Prostate gland (tissue), 2 donors: ENCODE data around the gene CD46. TPM values are rescaled to one million over a fixed set of nuclear protein-coding genes. Genes with fewer than 3 reads are reported as not detected.

Experiments
- DNase-seq: peaks from one replicate; pipeline ENCODE4 v3.0.0-alpha.2; 2019; ENCODE audit warnings: low spot score
- H3K27ac ChIP-seq, 2 donors: fragments of 200-600 bp; sonication (generic); 2 replicates each; pipeline ENCODE4 v1.5.1; 2017 to 2019
- H3K27me3 ChIP-seq: fragments of 200-600 bp; sonication (generic); replicated peaks from 2 replicates; pipeline ENCODE4 v1.5.1; 2019; ENCODE audit not compliant: insufficient read depth
- H3K36me3 ChIP-seq, 2 donors: fragments of 200-600 bp; sonication (generic); 1 replicate in 1 of 2; 2 replicates in 1 of 2; pipeline versions ENCODE4 v1.5.1 to v1.8.1; 2017 to 2019
- H3K4me1 ChIP-seq: fragments of 200-600 bp; sonication (generic); replicated peaks from 2 replicates; pipeline ENCODE4 v1.5.1; 2019
- H3K4me3 ChIP-seq, 2 donors: fragments of 200-600 bp; sonication (generic); 2 replicates each; pipeline ENCODE4 v1.5.1; 2017 to 2019
- H3K9me3 ChIP-seq: fragments of 200-600 bp; sonication (generic); 2 replicates; pipeline ENCODE4 v1.5.1; 2017
- CTCF ChIP-seq, 4 experiments: fragments of 200-600 bp in 2 of 4; fragments of 450-650 bp in 2 of 4; sonication (generic) in 2 of 4; IDR thresholded peaks; 1 replicate in 3 of 4; 2 replicates in 1 of 4; pipeline ENCODE4 v1.5.1; 2016 to 2019; ENCODE audit warnings: antibody characterized with exemption in 4 of 4, mild to moderate bottlenecking in 2 of 4, moderate library complexity in 2 of 4
- POLR2A ChIP-seq: fragments of 450-650 bp; IDR thresholded peaks from one replicate; pipeline ENCODE4 v1.6.1; 2016; ENCODE audit warnings: antibody characterized with exemption, mild to moderate bottlenecking
- POLR2AphosphoS5 ChIP-seq: sonication (generic); formaldehyde crosslinking; IDR thresholded peaks from one replicate; pipeline ENCODE4 v1.6.1; 2017; ENCODE audit warnings: antibody characterized with exemption
- WGBS: methylation state at CpG from one replicate; pipeline ENCODE4 v1.1.5; 2018; 5-methylcytosine and 5-hydroxymethylcytosine counted together
- intact Hi-C: fragments of 100-400 bp; cut with DNase I; formaldehyde crosslinking; loops from one replicate; pipeline ENCODE4 v1.14.2; 2022
- total RNA-seq, 2 donors: library from RNA; depleted of rRNA; stranded (reverse); fragments of >200 nt; gene quantifications; one replicate each; pipeline ENCODE4 v1.1.0, GENCODE V29; 2016

The CD46 gene
- total RNA-seq, 2 donors from 2014 or later: 173 to 327 TPM

GRCh38 chr1:207754011-207754410 is 2.2 kb downstream of the CD46 start:
- H3K36me3 ChIP-seq: no peaks in the 10 kb centered on the region

GRCh38 chr1:207754974-207755700 is 3.3 kb downstream of the CD46 start:
- Histone ChIP-seq H3K27me3 (no peaks in the 10 kb centered on the region), H3K4me1 (peaks cover 3% of the 10 kb centered on the region), H3K4me3 (peak overlapping the region in 1 of 2 donors; percentile 95), H3K36me3 (no peaks in the 10 kb centered on the region), H3K9me3 (no peaks in the 10 kb centered on the region), H3K27ac (peak overlapping the region; percentile 95 to 97)
- TF ChIP-seq POLR2A (no peak), POLR2AphosphoS5 (peak; percentile 44), CTCF (IDR thresholded peaks at IDR 0.05) (no peak)
- intact Hi-C loops: loop anchor here (5.0 kb wide), 2 partner anchors 37 to 132 kb away; no protein-coding TSS in a partner anchor
- WGBS: 48% methylated on average over 7 of the region's 7 CpGs
- DNase-seq: no peak

More at GRCh38 chr1:207754011-207754410, 2.2 kb downstream of the CD46 start:
- intact Hi-C loops: loop anchor here (5.0 kb wide), 2 partner anchors 38 to 133 kb away; no protein-coding TSS in a partner anchor
- no peaks in the 10 kb centered on the region for H3K27me3 ChIP-seq
- TF ChIP-seq CTCF (IDR thresholded peaks at IDR 0.05) (no peak), POLR2AphosphoS5 (no peak), POLR2A (no peak)
- 36% methylated on average over 4 of the region's 4 CpGs for WGBS
- peak overlapping the region; percentile 73 to 95 for H3K4me3 ChIP-seq
- peaks cover 3% of the 10 kb centered on the region for H3K4me1 ChIP-seq
- peak overlapping the region; percentile 95 to 97 for H3K27ac ChIP-seq
- no peak for DNase-seq
- H3K9me3 ChIP-seq: no peaks in the 10 kb centered on the region

GRCh38 chr1:207755846-207756693 is 4.2 kb downstream of the CD46 start:
- Histone ChIP-seq H3K4me1 (peaks cover 3% of the 10 kb centered on the region), H3K27me3 (no peaks in the 10 kb centered on the region), H3K27ac (peak overlapping the region; percentile 37 to 95), H3K9me3 (no peaks in the 10 kb centered on the region), H3K36me3 (no peaks in the 10 kb centered on the region), H3K4me3 (no peak overlapping the region)
- TF ChIP-seq POLR2AphosphoS5 (no peak), POLR2A (no peak), CTCF (IDR thresholded peaks at IDR 0.05) (no peak)
- intact Hi-C loops: no loop called here
- no peak for DNase-seq
- WGBS: 26% methylated on average over 2 of the region's 2 CpGs

- Histone ChIP-seq H3K4me3 (no peak overlapping the region), H3K4me1 (no peaks in the 10 kb centered on the region), H3K27me3 (no peaks in the 10 kb centered on the region), H3K36me3 (no peaks in the 10 kb centered on the region), H3K27ac (no peak overlapping the region), H3K9me3 (no peaks in the 10 kb centered on the region)
- no peak for DNase-seq
- no peak for TF ChIP-seq POLR2A
- no peak for TF ChIP-seq POLR2AphosphoS5
- 92% methylated on average over 8 of the region's 13 CpGs for WGBS
- intact Hi-C loops: no loop called here
Observed at GRCh38 chr1:207762622-207763021, 10.8 kb downstream of the CD46 start.

GRCh38 chr1:207763091-207763490 is 11.2 kb downstream of the CD46 start:
- TF ChIP-seq POLR2AphosphoS5 (no peak), CTCF (IDR thresholded peaks at IDR 0.05) (no peak), POLR2A (no peak)
- 83% methylated on average over 10 of the region's 10 CpGs for WGBS
- no peak overlapping the region for H3K27ac ChIP-seq
- DNase-seq: no peak
- H3K36me3 ChIP-seq: no peaks in the 10 kb centered on the region
- intact Hi-C loops: no loop called here
- H3K4me1 ChIP-seq: no peaks in the 10 kb centered on the region
- H3K9me3 ChIP-seq: no peaks in the 10 kb centered on the region
- no peak overlapping the region for H3K4me3 ChIP-seq
- H3K27me3 ChIP-seq: no peaks in the 10 kb centered on the region
